Neural crest cell (in vitro differentiated cells): ENCODE measurements around the gene ROBO1. TPM values are rescaled to one million over a fixed set of nuclear protein-coding genes. Genes with fewer than 3 reads are reported as not detected.
A peak's percentile ranks its signal among the peaks of the same experiment; 100 is the strongest.

ENCODE experiments used
- DNase-seq: peaks from one replicate; pipeline ENCODE4 v3.0.0; 2021; ENCODE audit warnings: low read depth, mixed read lengths, low spot score
- H3K27ac Mint-ChIP-seq: one replicate; pipeline ENCODE4 v1.8.0; 2021; ENCODE audit warnings: mild to moderate bottlenecking, mixed read lengths; ENCODE audit not compliant: unreplicated experiment
- H3K27me3 Mint-ChIP-seq: 2 replicates; pipeline ENCODE4 v1.8.0; 2021; ENCODE audit warnings: low read depth, mild to moderate bottlenecking, mixed read lengths
- H3K36me3 Mint-ChIP-seq: 2 replicates; pipeline ENCODE4 v1.8.0; 2021; ENCODE audit warnings: low read depth, mild to moderate bottlenecking, mixed read lengths
- H3K4me1 Mint-ChIP-seq: 2 replicates; pipeline ENCODE4 v1.8.0; 2021; ENCODE audit warnings: mixed read lengths
- H3K4me3 Mint-ChIP-seq: one replicate; pipeline ENCODE4 v1.8.0; 2021; ENCODE audit warnings: mild to moderate bottlenecking, mixed read lengths
- H3K9me3 Mint-ChIP-seq: 2 replicates; pipeline ENCODE4 v1.8.0; 2021; ENCODE audit warnings: mixed read lengths
- total RNA-seq: library from RNA; stranded (reverse); gene quantifications from 2 replicates; pipeline ENCODE4 v1.2.1, GENCODE V29; 2021
- TF ChIP-seq, protein P1 (sequence below): fragments of 200-600 bp; sonication (generic); conservative IDR thresholded peaks from 2 replicates; pipeline ENCODE4 v1.5.0; 2021; ENCODE audit warnings: antibody characterized with exemption, mild to moderate bottlenecking

ROBO1 gene
- total RNA-seq, 1 donor from 2014 or later, result 88.7 TPM

DNA sequence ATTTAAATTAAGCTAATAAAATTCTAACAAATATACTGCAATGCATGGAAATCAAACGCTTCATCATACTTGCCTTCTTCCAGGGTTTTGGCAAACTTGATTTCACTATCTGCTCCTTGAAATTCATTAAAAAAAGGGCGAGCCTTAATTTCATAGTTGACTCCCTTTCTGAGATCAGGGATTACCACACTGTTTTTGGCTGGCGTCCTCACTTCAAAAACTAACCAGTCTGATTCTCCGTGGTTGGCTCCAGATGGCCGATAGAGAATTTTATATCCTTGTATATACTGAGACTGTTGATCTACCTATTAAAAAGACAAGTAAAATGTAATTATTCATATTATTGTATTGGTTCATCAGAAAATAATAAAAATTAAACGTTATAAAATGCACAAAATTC lies 1106.8 kb downstream of the ROBO1 start:
- H3K27ac Mint-ChIP-seq, result no peak overlapping the region
- H3K4me3 Mint-ChIP-seq, result no peak overlapping the region
- TF ChIP-seq, protein P1, sequence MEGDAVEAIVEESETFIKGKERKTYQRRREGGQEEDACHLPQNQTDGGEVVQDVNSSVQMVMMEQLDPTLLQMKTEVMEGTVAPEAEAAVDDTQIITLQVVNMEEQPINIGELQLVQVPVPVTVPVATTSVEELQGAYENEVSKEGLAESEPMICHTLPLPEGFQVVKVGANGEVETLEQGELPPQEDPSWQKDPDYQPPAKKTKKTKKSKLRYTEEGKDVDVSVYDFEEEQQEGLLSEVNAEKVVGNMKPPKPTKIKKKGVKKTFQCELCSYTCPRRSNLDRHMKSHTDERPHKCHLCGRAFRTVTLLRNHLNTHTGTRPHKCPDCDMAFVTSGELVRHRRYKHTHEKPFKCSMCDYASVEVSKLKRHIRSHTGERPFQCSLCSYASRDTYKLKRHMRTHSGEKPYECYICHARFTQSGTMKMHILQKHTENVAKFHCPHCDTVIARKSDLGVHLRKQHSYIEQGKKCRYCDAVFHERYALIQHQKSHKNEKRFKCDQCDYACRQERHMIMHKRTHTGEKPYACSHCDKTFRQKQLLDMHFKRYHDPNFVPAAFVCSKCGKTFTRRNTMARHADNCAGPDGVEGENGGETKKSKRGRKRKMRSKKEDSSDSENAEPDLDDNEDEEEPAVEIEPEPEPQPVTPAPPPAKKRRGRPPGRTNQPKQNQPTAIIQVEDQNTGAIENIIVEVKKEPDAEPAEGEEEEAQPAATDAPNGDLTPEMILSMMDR, result no peak

DNA sequence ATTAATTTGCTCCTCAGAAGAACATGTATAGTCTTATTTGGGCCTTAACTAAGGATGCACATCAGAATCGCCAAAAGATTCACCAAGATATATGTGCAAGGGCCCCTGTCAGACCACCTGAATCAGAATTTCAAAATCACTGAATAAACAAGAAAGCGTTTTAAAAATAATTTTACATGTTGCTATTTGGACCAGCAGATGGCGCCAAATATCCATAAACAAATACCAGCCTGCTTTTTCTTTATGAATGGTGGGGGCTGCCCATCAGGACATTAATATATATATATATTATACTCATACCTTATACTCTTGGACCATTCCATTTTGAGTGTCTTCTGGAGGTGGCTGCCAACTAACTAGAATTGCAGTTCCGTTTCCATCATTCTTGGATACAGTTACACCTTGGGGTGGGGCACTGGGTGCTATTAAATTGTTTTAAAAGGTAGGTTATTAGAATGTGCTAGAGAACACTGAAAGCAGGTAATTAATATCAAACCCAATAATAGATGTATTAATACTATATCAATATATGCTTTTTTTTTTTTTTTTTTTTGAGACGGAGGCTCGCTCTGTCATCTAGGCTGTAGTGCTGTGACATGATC lies 1108.3 kb downstream of the ROBO1 start:
- DNase-seq, result peak; percentile 50
- Mint-ChIP-seq H3K36me3 (peaks cover 10% of the 10 kb centered on the region), H3K27me3 (no peaks in the 10 kb centered on the region), H3K27ac (no peak overlapping the region), H3K9me3 (no peaks in the 10 kb centered on the region), H3K4me3 (no peak overlapping the region), H3K4me1 (peaks cover 9% of the 10 kb centered on the region)
- TF ChIP-seq, protein P1, result peak; percentile 92

More for the DNA sequence above, 1106.8 kb downstream of the ROBO1 start:
- peaks cover 13% of the 10 kb centered on the region for H3K36me3 Mint-ChIP-seq
- H3K9me3 Mint-ChIP-seq, result no peaks in the 10 kb centered on the region
- no peak for DNase-seq
- H3K4me1 Mint-ChIP-seq, result peaks cover 11% of the 10 kb centered on the region
- no peaks in the 10 kb centered on the region for H3K27me3 Mint-ChIP-seq

DNA sequence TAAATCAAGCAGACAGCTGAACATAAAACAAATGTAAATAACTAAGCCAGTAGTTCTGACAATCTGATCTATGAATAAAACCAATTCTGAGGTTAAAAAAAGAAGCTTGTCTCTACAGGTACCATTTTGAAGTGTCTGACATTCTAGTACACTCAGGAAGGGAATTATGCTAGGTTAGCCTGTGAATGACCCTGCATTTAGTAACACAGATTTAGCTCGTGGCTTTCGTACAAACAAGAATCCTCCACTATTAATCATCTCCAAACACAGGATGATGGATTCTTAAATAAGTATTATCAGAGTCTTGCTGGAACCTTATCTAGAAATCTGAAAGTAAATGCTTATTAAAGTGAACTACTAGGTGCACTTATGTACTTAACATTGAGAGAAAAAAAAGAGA lies 1120.1 kb downstream of the ROBO1 start:
- no peaks in the 10 kb centered on the region for H3K9me3 Mint-ChIP-seq
- no peak for DNase-seq
- no peak overlapping the region for H3K4me3 Mint-ChIP-seq
- TF ChIP-seq, protein P1, result no peak
- no peaks in the 10 kb centered on the region for H3K27me3 Mint-ChIP-seq
- peaks cover 10% of the 10 kb centered on the region for H3K36me3 Mint-ChIP-seq
- H3K27ac Mint-ChIP-seq, result no peak overlapping the region
- peaks cover 28% of the 10 kb centered on the region for H3K4me1 Mint-ChIP-seq

DNA sequence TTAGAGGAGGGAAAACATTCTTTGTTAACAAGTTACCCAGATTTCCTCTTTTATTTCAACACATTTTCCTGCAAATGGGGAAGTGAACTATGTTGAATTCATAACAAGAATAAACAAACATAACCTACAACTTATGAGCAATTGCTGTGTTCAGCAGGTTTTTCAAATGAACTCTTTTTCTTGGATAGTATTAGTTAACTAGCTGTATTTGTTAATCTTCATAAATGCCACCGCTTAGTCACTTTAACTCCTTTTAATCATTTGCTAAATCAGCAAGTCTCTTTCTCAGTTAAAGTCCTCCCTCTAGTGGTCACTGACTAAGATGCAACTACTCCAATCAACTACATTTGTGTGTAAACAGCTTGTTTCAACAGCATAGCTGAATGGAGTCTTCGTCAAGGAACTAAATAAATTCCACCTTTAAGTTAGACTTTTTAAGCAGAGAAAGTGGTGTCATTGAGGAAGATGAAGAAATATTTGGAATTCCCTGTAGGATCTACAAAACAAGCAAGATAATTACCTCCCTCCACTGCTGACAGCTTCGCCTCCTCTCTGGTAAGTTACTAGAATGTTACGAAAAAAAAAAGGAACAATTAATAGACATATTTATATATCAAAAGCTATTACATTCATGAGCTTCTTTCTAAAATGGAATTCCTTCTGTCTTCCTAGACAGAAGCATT lies 1122.0 kb downstream of the ROBO1 start:
- TF ChIP-seq, protein P1, result peak; percentile 94
- peaks cover 28% of the 10 kb centered on the region for H3K4me1 Mint-ChIP-seq
- no peaks in the 10 kb centered on the region for H3K27me3 Mint-ChIP-seq
- H3K4me3 Mint-ChIP-seq, result no peak overlapping the region
- peaks cover 5% of the 10 kb centered on the region for H3K36me3 Mint-ChIP-seq
- peak; percentile 19 for DNase-seq
- no peaks in the 10 kb centered on the region for H3K9me3 Mint-ChIP-seq
- H3K27ac Mint-ChIP-seq, result no peak overlapping the region

DNA sequence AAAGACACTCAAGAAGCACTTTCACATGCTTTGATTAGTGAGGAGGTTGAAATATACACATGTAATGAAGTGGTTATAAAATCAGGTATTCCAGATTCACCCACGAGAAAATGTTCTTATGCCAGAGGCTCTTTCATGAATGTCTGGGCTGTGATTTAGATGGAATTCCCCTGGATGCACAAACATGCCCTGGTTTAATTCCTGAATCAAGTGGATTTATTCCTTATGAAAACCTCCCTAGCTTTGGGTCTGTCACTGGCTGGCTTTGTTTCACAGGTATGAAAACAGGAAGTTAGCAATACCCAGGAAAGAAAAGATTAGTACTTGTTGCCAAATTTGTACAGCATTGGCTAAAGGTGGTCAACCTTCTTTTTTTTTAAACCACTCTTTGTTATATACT lies 1123.0 kb downstream of the ROBO1 start:
- no peaks in the 10 kb centered on the region for H3K36me3 Mint-ChIP-seq
- H3K4me3 Mint-ChIP-seq, result no peak overlapping the region
- DNase-seq, result no peak
- H3K4me1 Mint-ChIP-seq, result peaks cover 28% of the 10 kb centered on the region
- no peaks in the 10 kb centered on the region for H3K9me3 Mint-ChIP-seq
- H3K27ac Mint-ChIP-seq, result no peak overlapping the region
- TF ChIP-seq, protein P1, result no peak
- no peaks in the 10 kb centered on the region for H3K27me3 Mint-ChIP-seq
